Myocyte (in vitro differentiated cells): ENCODE data around the gene FGF9. TPM values are rescaled to one million over a fixed set of nuclear protein-coding genes. Genes with fewer than 3 reads are reported as not detected.

ENCODE experiments used
- total RNA-seq: library from RNA; depleted of rRNA; stranded (reverse); fragments of >200 nt; gene quantifications from 2 replicates; pipeline ENCODE4 v1.2.3, GENCODE V29; 2014

FGF9 gene
- total RNA-seq, 1 donor from 2014 or later: 2.4 TPM

Other genes starting within 250 kb of the FGF9 start
- 39.8 and 44.9 TPM in 2 replicates for gene ZDHHC20, start 211.8 kb upstream of the FGF9 start, total RNA-seq
- gene MICU2, start 66.9 kb upstream of the FGF9 start, total RNA-seq: 160 and 188 TPM in 2 replicates